DND-41 (cell line): Measurements from ENCODE around the gene LPIN1.

Experiments used
- ATAC-seq: fragments of 200-7000 bp; cut with Tn5 transposase; 3 replicates; pipeline ENCODE4 v1.9.1; 2021; ENCODE audit warnings: low read depth; ENCODE audit not compliant: insufficient read depth
- DNase-seq: peaks from one replicate; pipeline ENCODE4 v3.0.0-alpha.2; 2020
- H2AFZ ChIP-seq: 2 replicates; pipeline ENCODE4 v1.6.0; 2012; ENCODE audit warnings: low read depth, low read length
- H3K27ac ChIP-seq: 2 replicates; pipeline ENCODE4 v1.5.1; 2012; ENCODE audit warnings: low read length, inconsistent platforms
- H3K27me3 ChIP-seq: fragments of 200-600 bp; sonication (generic); 2 replicates; pipeline ENCODE4 v1.6.0; 2012; ENCODE audit warnings: low read length, mild to moderate bottlenecking, inconsistent platforms; ENCODE audit not compliant: insufficient read depth, poor library complexity
- H3K36me3 ChIP-seq: 2 replicates; pipeline ENCODE4 v1.5.1; 2012; ENCODE audit warnings: low read length, inconsistent platforms; ENCODE audit not compliant: insufficient read depth
- H3K4me1 ChIP-seq: 2 replicates; pipeline ENCODE4 v1.5.1; 2012; ENCODE audit warnings: mild to moderate bottlenecking, low read length; ENCODE audit not compliant: insufficient read depth
- H3K4me2 ChIP-seq: 2 replicates; pipeline ENCODE4 v1.6.0; 2012; ENCODE audit warnings: mild to moderate bottlenecking, moderate library complexity, low read length, inconsistent platforms; ENCODE audit not compliant: insufficient read depth
- H3K4me3 ChIP-seq, 2 experiments: fragments of 200-600 bp in 1 of 2; shearing (Covaris generic) in 1 of 2; 2 replicates each; pipeline ENCODE4 v1.5.1; 2012 to 2016; ENCODE audit warnings: inconsistent platforms in 2 of 2, low read length in 2 of 2, mild to moderate bottlenecking in 2 of 2, low read depth in 1 of 2, moderate library complexity in 1 of 2
- H3K79me2 ChIP-seq: 2 replicates; pipeline ENCODE4 v1.6.0; 2012; ENCODE audit warnings: low read length, inconsistent platforms; ENCODE audit not compliant: insufficient read depth
- H3K9ac ChIP-seq: 2 replicates; pipeline ENCODE4 v1.6.0; 2012; ENCODE audit warnings: low read depth, mild to moderate bottlenecking, inconsistent platforms, low read length, moderate library complexity
- H3K9me3 ChIP-seq: 2 replicates; pipeline ENCODE4 v1.5.1; 2012; ENCODE audit warnings: low read length, moderate library complexity, mild to moderate bottlenecking, inconsistent platforms; ENCODE audit not compliant: insufficient read depth, severe bottlenecking
- H4K20me1 ChIP-seq: 2 replicates; pipeline ENCODE4 v1.6.0; 2012; ENCODE audit warnings: low read length; ENCODE audit not compliant: insufficient read depth
- CTCF ChIP-seq: IDR thresholded peaks from 2 replicates; pipeline ENCODE4 v1.5.1; 2012; ENCODE audit warnings: borderline replicate concordance, low read length, moderate library complexity, mild to moderate bottlenecking; ENCODE audit not compliant: poor library complexity, severe bottlenecking; ENCODE audit errors: extremely low read depth
- EZH2 ChIP-seq: IDR thresholded peaks from 3 replicates; pipeline ENCODE4 v1.6.1; 2012; ENCODE audit warnings: borderline replicate concordance, low read depth, mild to moderate bottlenecking, moderate library complexity, low read length, inconsistent platforms; ENCODE audit not compliant: severe bottlenecking

Gene LPIN1

GRCh38 chr2:11808016-11808400 lies 61.6 kb downstream of the LPIN1 start:
- H3K4me1 ChIP-seq = no peaks in the 10 kb centered on the region
- H2AFZ ChIP-seq = no peak overlapping the region
- no peaks in the 10 kb centered on the region for H3K9me3 ChIP-seq
- H3K36me3 ChIP-seq = peaks cover 67% of the 10 kb centered on the region
- TF ChIP-seq EZH2 = no peak
- TF ChIP-seq CTCF = no peak
- DNase-seq (no peak), ATAC-seq (no peak)
- H3K9ac ChIP-seq = no peak overlapping the region
- H3K79me2 ChIP-seq = no peaks in the 10 kb centered on the region
- no peak overlapping the region for H3K4me3 ChIP-seq
- no peaks in the 10 kb centered on the region for H3K27me3 ChIP-seq
- no peak overlapping the region for H3K4me2 ChIP-seq
- H4K20me1 ChIP-seq = no peaks in the 10 kb centered on the region
- no peak overlapping the region for H3K27ac ChIP-seq

GRCh38 chr2:11809586-11810236 lies 63.3 kb downstream of the LPIN1 start:
- Histone ChIP-seq H3K27me3 (no peaks in the 10 kb centered on the region), H3K27ac (no peak overlapping the region), H3K4me1 (no peaks in the 10 kb centered on the region), H4K20me1 (no peaks in the 10 kb centered on the region), H3K9ac (no peak overlapping the region), H3K36me3 (peaks cover 57% of the 10 kb centered on the region), H2AFZ (no peak overlapping the region), H3K4me3 (no peak overlapping the region), H3K9me3 (no peaks in the 10 kb centered on the region), H3K79me2 (no peaks in the 10 kb centered on the region), H3K4me2 (no peak overlapping the region)
- DNase-seq = no peak
- TF ChIP-seq CTCF (no peak), EZH2 (no peak)
- peak; percentile 47; the same call in 1 of the 3 replicates for ATAC-seq

- ATAC-seq (no peak), DNase-seq (no peak)
- Histone ChIP-seq H3K79me2 (no peaks in the 10 kb centered on the region), H3K4me2 (no peak overlapping the region), H3K4me1 (no peaks in the 10 kb centered on the region), H3K36me3 (peaks cover 57% of the 10 kb centered on the region), H3K27me3 (no peaks in the 10 kb centered on the region), H3K27ac (no peak overlapping the region), H3K9ac (no peak overlapping the region), H4K20me1 (no peaks in the 10 kb centered on the region), H3K9me3 (no peaks in the 10 kb centered on the region), H3K4me3 (no peak overlapping the region), H2AFZ (no peak overlapping the region)
- no peak for TF ChIP-seq CTCF
- no peak for TF ChIP-seq EZH2
Observed at GRCh38 chr2:11810237-11810977, 64.0 kb downstream of the LPIN1 start.
